RWPE2 (cell line): Measurements from ENCODE around the gene ANGPTL4.

Experiments used
- ATAC-seq: fragments of 200-7000 bp; cut with Tn5 transposase; 3 replicates; pipeline ENCODE4 v1.9.1; 2021; ENCODE audit warnings: low read depth
- DNase-seq: peaks from one replicate; pipeline ENCODE4 v3.0.0-alpha.2; 2020; ENCODE audit warnings: low spot score
- H3K27ac ChIP-seq: fragments of 450-650 bp; 2 replicates; pipeline ENCODE4 v1.5.1; 2017; ENCODE audit warnings: mild to moderate bottlenecking; ENCODE audit not compliant: poor library complexity, severe bottlenecking
- H3K27me3 ChIP-seq: fragments of 250-450 bp; sonication (Bioruptor Pico); 2 replicates; pipeline ENCODE4 v1.5.1; 2021; ENCODE audit warnings: mild to moderate bottlenecking, moderate library complexity; ENCODE audit not compliant: insufficient read depth, poor library complexity, severe bottlenecking
- H3K36me3 ChIP-seq: fragments of 250-450 bp; sonication (Bioruptor Pico); 2 replicates; pipeline ENCODE4 v1.5.1; 2020; ENCODE audit warnings: low read depth, mild to moderate bottlenecking, moderate library complexity
- H3K4me1 ChIP-seq: fragments of 250-450 bp; sonication (Bioruptor Pico); 2 replicates; pipeline ENCODE4 v1.5.1; 2021; ENCODE audit warnings: mild to moderate bottlenecking, moderate library complexity; ENCODE audit not compliant: insufficient read depth, poor library complexity, severe bottlenecking
- H3K4me3 ChIP-seq: fragments of 250-450 bp; sonication (Bioruptor Pico); 2 replicates; pipeline ENCODE4 v1.5.1; 2021; ENCODE audit warnings: mild to moderate bottlenecking, moderate library complexity; ENCODE audit not compliant: severe bottlenecking
- H3K9me3 ChIP-seq: fragments of 250-450 bp; sonication (Bioruptor Pico); 2 replicates; pipeline ENCODE4 v1.5.1; 2021; ENCODE audit warnings: mild to moderate bottlenecking, moderate library complexity; ENCODE audit not compliant: severe bottlenecking
- TF ChIP-seq, protein P1 (sequence below): fragments of 450-650 bp; IDR thresholded peaks from one replicate; pipeline ENCODE4 v1.5.1; 2017; ENCODE audit warnings: mild to moderate bottlenecking, moderate library complexity; ENCODE audit not compliant: poor library complexity, severe bottlenecking

Gene ANGPTL4

DNA sequence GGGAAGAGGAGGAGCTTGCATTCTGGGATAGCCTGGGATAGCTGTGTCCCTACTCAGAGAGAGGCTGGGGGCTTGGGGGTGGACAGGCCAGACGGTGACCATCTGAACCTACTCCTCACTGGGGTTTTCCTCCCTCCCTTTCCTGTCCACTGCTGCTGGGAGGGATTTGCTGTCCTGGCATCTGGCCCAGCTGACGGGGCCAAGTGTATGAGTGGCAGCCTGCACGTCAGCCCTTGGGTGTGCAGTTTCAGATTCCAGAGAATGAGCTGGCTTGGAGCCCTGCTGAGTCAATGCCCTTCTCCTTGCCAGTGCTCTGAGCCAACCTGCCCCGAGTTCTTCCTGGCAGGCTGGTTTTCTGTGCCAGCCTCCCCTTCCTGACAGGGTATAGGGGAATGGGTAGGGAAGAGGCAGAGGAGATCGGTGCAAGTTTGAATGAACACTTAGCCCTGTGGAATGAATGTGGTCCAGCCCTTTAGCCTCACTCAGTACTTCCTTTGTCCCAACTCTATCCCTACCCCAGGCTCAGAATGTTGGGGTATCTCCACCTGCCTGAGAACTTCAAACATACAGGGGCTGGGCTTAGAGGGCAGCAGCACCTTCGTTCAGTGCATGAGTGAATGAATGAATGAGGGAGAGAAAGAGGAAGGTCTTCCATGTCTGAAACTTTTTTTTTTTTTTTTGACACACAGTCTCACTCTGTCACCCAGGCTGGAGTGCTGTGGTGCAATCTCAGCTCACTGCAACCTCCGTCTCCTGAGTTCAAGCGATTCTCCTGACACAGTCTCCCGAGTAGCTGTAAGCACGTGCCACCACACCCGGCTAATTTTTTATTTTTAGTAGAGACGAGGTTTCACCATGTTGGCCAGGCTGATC lies 1.8 kb upstream of the ANGPTL4 start:
- ATAC-seq (peak; percentile 91), DNase-seq (peak; percentile 98)
- 0 out of 2 replicates have a peak, but pooled peaks cover 4% of the 10 kb centered on the region for H3K36me3 ChIP-seq
- H3K4me1 ChIP-seq: peaks cover 20% of the 10 kb centered on the region
- H3K4me3 ChIP-seq: no peak overlapping the region
- no peaks in the 10 kb centered on the region for H3K27me3 ChIP-seq
- H3K9me3 ChIP-seq: no peaks in the 10 kb centered on the region
- H3K27ac ChIP-seq: peak overlapping the region; percentile 97
- TF ChIP-seq, protein P1, sequence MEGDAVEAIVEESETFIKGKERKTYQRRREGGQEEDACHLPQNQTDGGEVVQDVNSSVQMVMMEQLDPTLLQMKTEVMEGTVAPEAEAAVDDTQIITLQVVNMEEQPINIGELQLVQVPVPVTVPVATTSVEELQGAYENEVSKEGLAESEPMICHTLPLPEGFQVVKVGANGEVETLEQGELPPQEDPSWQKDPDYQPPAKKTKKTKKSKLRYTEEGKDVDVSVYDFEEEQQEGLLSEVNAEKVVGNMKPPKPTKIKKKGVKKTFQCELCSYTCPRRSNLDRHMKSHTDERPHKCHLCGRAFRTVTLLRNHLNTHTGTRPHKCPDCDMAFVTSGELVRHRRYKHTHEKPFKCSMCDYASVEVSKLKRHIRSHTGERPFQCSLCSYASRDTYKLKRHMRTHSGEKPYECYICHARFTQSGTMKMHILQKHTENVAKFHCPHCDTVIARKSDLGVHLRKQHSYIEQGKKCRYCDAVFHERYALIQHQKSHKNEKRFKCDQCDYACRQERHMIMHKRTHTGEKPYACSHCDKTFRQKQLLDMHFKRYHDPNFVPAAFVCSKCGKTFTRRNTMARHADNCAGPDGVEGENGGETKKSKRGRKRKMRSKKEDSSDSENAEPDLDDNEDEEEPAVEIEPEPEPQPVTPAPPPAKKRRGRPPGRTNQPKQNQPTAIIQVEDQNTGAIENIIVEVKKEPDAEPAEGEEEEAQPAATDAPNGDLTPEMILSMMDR: no peak

DNA sequence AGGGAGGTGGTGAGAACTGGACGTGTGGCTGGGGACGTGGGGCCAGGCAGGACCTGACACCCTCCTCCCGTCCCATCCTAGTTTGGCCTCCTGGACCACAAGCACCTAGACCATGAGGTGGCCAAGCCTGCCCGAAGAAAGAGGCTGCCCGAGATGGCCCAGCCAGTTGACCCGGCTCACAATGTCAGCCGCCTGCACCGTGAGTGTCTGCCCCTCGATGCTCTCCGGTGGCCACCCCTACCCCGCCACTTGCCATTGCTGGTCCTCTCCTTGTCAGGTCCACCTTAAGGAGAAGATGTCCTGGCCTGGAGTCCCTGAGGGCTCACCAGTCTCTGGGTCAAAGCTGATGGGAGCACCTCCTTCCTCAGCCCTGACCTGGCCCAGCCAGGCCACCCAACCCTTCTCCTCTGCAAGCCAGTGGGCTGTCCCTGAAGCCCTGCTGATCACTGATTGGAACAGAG lies 2.2 kb downstream of the ANGPTL4 start:
- Histone ChIP-seq H3K4me1 (peaks cover 24% of the 10 kb centered on the region), H3K4me3 (no peak overlapping the region), H3K9me3 (no peaks in the 10 kb centered on the region), H3K36me3 (peaks cover 35% of the 10 kb centered on the region), H3K27ac (peak overlapping the region; percentile 97), H3K27me3 (no peaks in the 10 kb centered on the region)
- TF ChIP-seq, protein P1: no peak
- DNase-seq (no peak), ATAC-seq (no peak)

DNA sequence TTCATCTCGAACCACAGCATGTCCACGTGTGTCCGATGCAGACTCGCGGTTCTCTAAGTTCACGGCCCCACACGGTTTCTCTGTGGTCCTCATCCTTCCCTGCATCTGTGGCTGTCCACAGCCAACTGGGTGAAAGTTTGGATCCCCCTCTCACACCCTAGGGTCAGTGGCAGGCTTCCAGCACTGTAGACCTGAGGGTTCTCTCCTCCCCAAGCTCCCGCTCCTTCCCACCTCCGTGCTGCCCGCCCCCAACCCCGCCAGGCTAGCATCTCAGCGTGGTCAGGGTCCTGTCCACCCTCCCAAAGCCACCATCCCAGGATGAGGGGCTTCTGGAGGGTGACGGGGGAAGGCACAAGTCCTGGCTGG lies 3.0 kb downstream of the ANGPTL4 start:
- Histone ChIP-seq H3K36me3 (peaks cover 43% of the 10 kb centered on the region), H3K9me3 (no peaks in the 10 kb centered on the region), H3K4me3 (no peak overlapping the region), H3K27ac (peak overlapping the region; percentile 97), H3K27me3 (no peaks in the 10 kb centered on the region), H3K4me1 (peaks cover 19% of the 10 kb centered on the region)
- no peak for DNase-seq
- TF ChIP-seq, protein P1: no peak
- no peak for ATAC-seq

DNA sequence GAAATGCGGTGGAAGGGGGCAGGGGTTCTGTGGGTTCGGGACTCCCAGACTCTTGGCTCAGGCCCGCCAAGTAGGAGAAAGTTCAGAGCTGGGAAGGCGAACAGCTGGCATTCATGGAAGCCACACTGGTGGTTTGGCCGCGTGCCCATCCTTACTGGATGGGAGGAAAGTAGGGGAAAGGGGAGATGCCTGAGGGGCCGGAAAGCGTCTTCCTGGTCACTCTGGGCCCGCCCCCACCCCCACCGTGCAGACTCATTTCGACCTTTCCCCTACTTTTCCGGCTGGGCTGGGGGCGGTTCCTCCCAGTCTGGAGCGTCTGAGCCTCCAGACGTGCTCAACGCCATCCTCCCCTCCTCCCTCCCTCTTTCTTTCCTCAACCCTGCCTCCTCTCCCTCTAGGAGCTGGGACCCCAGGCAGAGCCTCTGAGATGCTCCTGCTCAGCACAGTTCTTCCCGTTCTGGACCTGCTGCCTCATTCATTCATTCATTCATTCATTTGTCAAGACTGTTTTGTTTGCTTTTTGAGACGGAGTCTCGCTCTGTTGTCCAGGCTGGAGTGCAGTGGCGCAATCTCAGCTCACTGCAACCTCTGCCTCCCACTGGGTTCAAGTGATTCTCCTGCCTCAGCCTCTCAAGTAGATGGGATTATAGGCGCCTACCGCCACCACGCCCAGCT lies 3.5 kb downstream of the ANGPTL4 start:
- ATAC-seq: peak; percentile 58
- DNase-seq: peak; percentile 97
- TF ChIP-seq, protein P1: no peak

More for the DNA sequence above, 3.5 kb downstream of the ANGPTL4 start:
- Histone ChIP-seq H3K4me3 (no peak overlapping the region), H3K4me1 (peaks cover 15% of the 10 kb centered on the region), H3K27ac (peak overlapping the region; percentile 97), H3K9me3 (no peaks in the 10 kb centered on the region), H3K27me3 (no peaks in the 10 kb centered on the region), H3K36me3 (peaks cover 44% of the 10 kb centered on the region)
